Naive thymus-derived CD4-positive, alpha-beta T cell (primary cell): ENCODE results near the gene ROCK2. TPM values are rescaled to one million over a fixed set of nuclear protein-coding genes. Genes with fewer than 3 reads are reported as not detected.
A peak's percentile ranks its signal among the peaks of the same experiment; 100 is the strongest.
"Not testable (repeated sequence)": the region's sequence is repeated elsewhere in the genome, so short reads cannot be mapped to it uniquely, and the experiment has no call there.

Experiments
- ATAC-seq: fragments of 150-1000 bp; cut with Tn5 transposase; 2 replicates; pipeline ENCODE4 v1.10.0; 2021; ENCODE audit warnings: mild to moderate bottlenecking, moderate library complexity
- CTCF ChIA-PET: fragments of 350-600 bp; sonication (Branson Sonifier 250); formaldehyde crosslinking; loops from one replicate; lab custom pipeline; 2021; ENCODE audit warnings: antibody characterized with exemption; lab: Charles Lee
- POLR2A ChIA-PET: fragments of 350-600 bp; sonication (Branson Sonifier 250); formaldehyde crosslinking; loops from one replicate; lab custom pipeline; 2021; ENCODE audit warnings: antibody characterized with exemption, inconsistent platforms; lab: Charles Lee
- DNase-seq, 9 donors: peaks; one replicate each; pipeline versions ENCODE4 v3.0.0 to v3.0.0-alpha.2; 2020 to 2022; ENCODE audit warnings: mixed read lengths in 1 of 9
- H3K27ac ChIP-seq: one replicate; pipeline ENCODE4 v1.7.0; 2013; ENCODE audit warnings: mild to moderate bottlenecking, low read depth, low read length, moderate library complexity
- H3K27me3 ChIP-seq, 2 donors: one replicate each; pipeline ENCODE4 v1.7.0; 2013; ENCODE audit warnings: low read length in 2 of 2, mild to moderate bottlenecking in 2 of 2, moderate library complexity in 2 of 2; ENCODE audit not compliant: control insufficient read depth in 2 of 2, insufficient read depth in 2 of 2
- H3K36me3 ChIP-seq, 3 experiments: 1 replicate in 2 of 3; 2 replicates in 1 of 3; pipeline ENCODE4 v1.7.0; 2013; ENCODE audit warnings: low read length in 3 of 3, mild to moderate bottlenecking in 3 of 3, moderate library complexity in 1 of 3; ENCODE audit not compliant: insufficient read depth in 3 of 3, control insufficient read depth in 2 of 3
- H3K4me1 ChIP-seq, 2 donors: one replicate each; pipeline ENCODE4 v1.7.0; 2013; ENCODE audit warnings: low read length in 2 of 2, mild to moderate bottlenecking in 2 of 2, moderate library complexity in 1 of 2; ENCODE audit not compliant: control insufficient read depth in 2 of 2, insufficient read depth in 2 of 2
- H3K4me3 ChIP-seq: 2 replicates; pipeline ENCODE4 v1.7.0; 2013; ENCODE audit warnings: mild to moderate bottlenecking, low read length
- H3K9me3 ChIP-seq, 3 experiments: 1 replicate in 2 of 3; 2 replicates in 1 of 3; pipeline ENCODE4 v1.7.0; 2013; ENCODE audit warnings: low read length in 3 of 3; ENCODE audit not compliant: control insufficient read depth in 2 of 3
- H3K27ac Mint-ChIP-seq, 9 donors: one replicate each; pipeline ENCODE4 v1.8.0; 2020 to 2022; ENCODE audit warnings: mixed read lengths in 9 of 9, mild to moderate bottlenecking in 8 of 9, moderate library complexity in 5 of 9, inconsistent platforms in 2 of 9
- H3K27me3 Mint-ChIP-seq, 5 donors: one replicate each; pipeline ENCODE4 v1.8.0; 2021 to 2022; ENCODE audit warnings: mixed read lengths in 5 of 5, mild to moderate bottlenecking in 1 of 5
- H3K36me3 Mint-ChIP-seq, 5 donors: one replicate each; pipeline ENCODE4 v1.8.0; 2020 to 2022; ENCODE audit warnings: mixed read lengths in 5 of 5, mild to moderate bottlenecking in 3 of 5, inconsistent platforms in 1 of 5
- H3K4me1 Mint-ChIP-seq, 7 donors: one replicate each; pipeline ENCODE4 v1.8.0; 2020 to 2022; ENCODE audit warnings: mixed read lengths in 7 of 7, mild to moderate bottlenecking in 3 of 7, inconsistent platforms in 1 of 7
- H3K4me3 Mint-ChIP-seq, 10 donors: one replicate each; pipeline ENCODE4 v1.8.0; 2020 to 2022; ENCODE audit warnings: mild to moderate bottlenecking in 10 of 10, mixed read lengths in 10 of 10, moderate library complexity in 6 of 10, inconsistent platforms in 2 of 10
- H3K9me3 Mint-ChIP-seq, 11 donors: one replicate each; pipeline ENCODE4 v1.8.0; 2020 to 2022; ENCODE audit warnings: mixed read lengths in 11 of 11, mild to moderate bottlenecking in 4 of 11, inconsistent platforms in 1 of 11, moderate library complexity in 1 of 11
- intact Hi-C, 2 donors: fragments of 100-400 bp; cut with micrococcal nuclease; formaldehyde crosslinking; loops; one replicate each; pipeline ENCODE4 v1.15.1; 2023
- polyA plus RNA-seq, 2 donors: library from polyadenylated mRNA; unstranded; fragments of 300-500 nt; fragmentation: Illumina TruSeq; gene quantifications; one replicate each; pipeline ENCODE4 v1.2.3, GENCODE V29; 2021
- total RNA-seq, 6 experiments: library from RNA in 5 of 6; stranded (reverse) in 5 of 6; gene quantifications; 1 replicate in 5 of 6; 2 replicates in 1 of 6; pipeline ENCODE4 v1.2.3 and lab custom pipeline; 2021 to 2026

The ROCK2 gene
- total and polyA plus RNA-seq, 7 experiments from 2014 or later: 12.0 to 23.9 (median 18.7) TPM

- Histone ChIP-seq H3K36me3 (no peaks in the 10 kb centered on the region), H3K9me3 (no peaks in the 10 kb centered on the region), H3K27me3 (no peaks in the 10 kb centered on the region), H3K4me1 (no peaks in the 10 kb centered on the region), H3K4me3 (no peak overlapping the region), H3K27ac (no peak overlapping the region)
- peaks cover 0 to 11% (median 5%) of the 10 kb centered on the region in 7 donors for H3K4me1 Mint-ChIP-seq
- H3K36me3 Mint-ChIP-seq: peaks cover 0 to 13% (median 1%) of the 10 kb centered on the region in 5 donors
- ChIA-PET CTCF (interaction anchor here (0.8 to 2.6 kb wide), 2 partner anchors 17 to 102 kb away, joined by 3 to 12 read pairs; a partner anchor contains a TSS), POLR2A (no interaction called here)
- ATAC-seq (no peak), DNase-seq (peak in 1 of 9 donors; percentile 8)
- no peak overlapping the region for H3K27ac Mint-ChIP-seq
- H3K9me3 Mint-ChIP-seq: no peaks in the 10 kb centered on the region
- intact Hi-C loops: loop anchor here (1.0 to 10.0 kb wide), 4 partner anchors 108 to 400 kb away; partner anchors contain the start of gene ROCK2 (in 1 of the 2)
- H3K27me3 Mint-ChIP-seq: no peaks in the 10 kb centered on the region
- H3K4me3 Mint-ChIP-seq: no peak overlapping the region
Measured at GRCh38 chr2:11234309-11234708, 110.1 kb downstream of the ROCK2 start.

DNA sequence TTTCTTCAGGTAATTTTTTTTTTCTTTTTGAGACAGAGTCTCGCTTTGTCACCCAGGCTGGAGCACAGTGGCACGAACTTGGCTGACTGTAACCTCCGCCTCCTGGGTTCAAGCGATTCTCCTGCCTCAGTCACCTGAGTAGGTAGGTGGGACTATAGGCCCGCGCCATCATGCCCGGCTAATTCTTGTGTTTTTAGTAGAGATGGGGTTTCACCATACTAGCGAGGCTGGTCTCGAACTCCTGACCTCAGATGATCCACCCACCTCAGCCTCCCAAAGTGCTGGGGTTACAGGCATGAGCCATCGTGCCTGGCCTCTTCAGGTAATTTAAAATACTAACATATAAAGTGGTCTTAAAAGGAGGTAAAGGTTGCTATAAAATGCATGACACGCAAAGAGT, 113.2 kb downstream of the ROCK2 start:
- H3K27me3 Mint-ChIP-seq, H3K4me1 ChIP-seq, H3K9me3 ChIP-seq, DNase-seq, H3K36me3 ChIP-seq, H3K9me3 Mint-ChIP-seq, H3K27me3 ChIP-seq, H3K27ac Mint-ChIP-seq, ATAC-seq, CTCF ChIA-PET, H3K4me3 Mint-ChIP-seq, H3K4me3 ChIP-seq, H3K27ac ChIP-seq: not testable (repeated sequence)
- Mint-ChIP-seq H3K4me1 (peaks cover 0 to 13% (median 3%) of the 10 kb centered on the region in 7 donors), H3K36me3 (peaks cover 0 to 11% (median 5%) of the 10 kb centered on the region in 5 donors)
- POLR2A ChIA-PET: interaction anchor here (0.7 kb wide), 1 partner anchor 569 kb away, joined by 4 read pairs; no protein-coding TSS in a partner anchor
- intact Hi-C loops: loop anchor here in 1 of 2 donors (5.0 to 10.0 kb wide), 2 partner anchors 111 to 396 kb away; partner anchors contain the start of gene ROCK2

GRCh38 chr2:11228692-11229091, 115.7 kb downstream of the ROCK2 start:
- Histone ChIP-seq H3K4me3 (no peak overlapping the region), H3K4me1 (no peaks in the 10 kb centered on the region), H3K27ac (no peak overlapping the region), H3K27me3 (no peaks in the 10 kb centered on the region), H3K36me3 (no peaks in the 10 kb centered on the region), H3K9me3 (no peaks in the 10 kb centered on the region)
- H3K27ac Mint-ChIP-seq: no peak overlapping the region
- intact Hi-C loops: no loop called here
- ATAC-seq (no peak), DNase-seq (no peak)
- H3K9me3 Mint-ChIP-seq: no peaks in the 10 kb centered on the region
- no peak overlapping the region for H3K4me3 Mint-ChIP-seq
- ChIA-PET CTCF (no interaction called here), POLR2A (no interaction called here)
- H3K4me1 Mint-ChIP-seq: peaks cover 0 to 17% (median 3%) of the 10 kb centered on the region in 7 donors
- H3K27me3 Mint-ChIP-seq: no peaks in the 10 kb centered on the region
- peaks cover 0 to 23% (median 11%) of the 10 kb centered on the region in 5 donors for H3K36me3 Mint-ChIP-seq

- no peak for DNase-seq
- H3K27ac Mint-ChIP-seq: no peak overlapping the region
- peaks cover 0 to 17% (median 3%) of the 10 kb centered on the region in 7 donors for H3K4me1 Mint-ChIP-seq
- H3K9me3 Mint-ChIP-seq: no peaks in the 10 kb centered on the region
- Histone ChIP-seq H3K9me3 (no peaks in the 10 kb centered on the region), H3K27me3 (no peaks in the 10 kb centered on the region), H3K27ac (no peak overlapping the region), H3K4me3 (no peak overlapping the region), H3K36me3 (no peaks in the 10 kb centered on the region), H3K4me1 (no peaks in the 10 kb centered on the region)
- POLR2A ChIA-PET: interaction anchor here (0.6 kb wide), 1 partner anchor 184 kb away, joined by 4 read pairs; no protein-coding TSS in a partner anchor
- CTCF ChIA-PET: no interaction called here
- intact Hi-C loops: no loop called here
- H3K4me3 Mint-ChIP-seq: no peak overlapping the region
- ATAC-seq: no peak
- H3K27me3 Mint-ChIP-seq: no peaks in the 10 kb centered on the region
- peaks cover 0 to 30% (median 13%) of the 10 kb centered on the region in 5 donors for H3K36me3 Mint-ChIP-seq
Measured at GRCh38 chr2:11227595-11227994, 116.8 kb downstream of the ROCK2 start.

DNA sequence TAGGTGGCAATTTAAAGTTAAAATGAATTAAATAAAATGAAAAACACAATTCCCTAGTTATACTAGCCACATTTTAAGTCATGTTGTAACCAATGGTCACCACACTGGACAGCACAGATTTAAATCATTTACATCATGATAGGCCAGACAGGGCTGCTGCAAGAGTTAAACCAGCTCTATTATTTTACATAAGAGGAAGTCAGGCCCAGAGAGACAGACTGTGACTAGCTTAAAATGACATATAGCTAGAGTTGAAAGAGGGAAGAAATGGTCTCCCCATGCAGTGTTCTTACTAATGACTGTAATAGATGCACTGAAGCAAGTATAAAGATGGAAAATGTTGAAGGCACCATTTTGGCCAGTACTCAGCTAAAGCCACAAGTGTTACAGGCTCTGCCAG, 119.5 kb downstream of the ROCK2 start:
- no peaks in the 10 kb centered on the region for H3K36me3 ChIP-seq
- no peak overlapping the region for H3K27ac ChIP-seq
- no peaks in the 10 kb centered on the region for H3K4me1 ChIP-seq
- Mint-ChIP-seq H3K27me3 (no peaks in the 10 kb centered on the region), H3K4me1 (peaks cover 0 to 12% (median under 1%) of the 10 kb centered on the region in 7 donors), H3K36me3 (peaks cover 0 to 40% (median 20%) of the 10 kb centered on the region in 5 donors), H3K27ac (no peak overlapping the region), H3K9me3 (no peaks in the 10 kb centered on the region), H3K4me3 (no peak overlapping the region)
- ATAC-seq (peak; percentile 44), DNase-seq (no peak)
- ChIA-PET POLR2A (no interaction called here), CTCF (no interaction called here)
- H3K9me3 ChIP-seq: no peaks in the 10 kb centered on the region
- no peaks in the 10 kb centered on the region for H3K27me3 ChIP-seq
- intact Hi-C loops: no loop called here
- H3K4me3 ChIP-seq: no peak overlapping the region

DNA sequence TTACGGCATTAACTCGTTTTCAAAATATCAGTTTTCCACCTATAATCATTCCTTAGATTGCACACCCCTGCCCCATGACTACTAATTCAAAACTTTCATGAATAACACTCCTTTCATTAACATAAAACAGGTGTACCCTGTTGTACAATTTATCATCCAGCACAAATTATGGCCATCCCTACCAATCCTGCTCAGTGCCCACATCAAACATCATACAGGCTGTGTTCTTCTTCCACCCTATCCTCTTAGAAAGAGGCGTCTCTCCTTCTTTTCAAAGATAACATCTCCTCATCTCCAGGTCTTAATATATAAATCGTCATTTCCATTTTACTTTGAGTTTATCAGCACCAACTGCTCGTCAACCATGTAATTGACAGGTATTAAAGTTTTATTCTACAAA, 121.6 kb downstream of the ROCK2 start:
- peaks cover 0 to 52% (median 26%) of the 10 kb centered on the region in 5 donors for H3K36me3 Mint-ChIP-seq
- H3K36me3 ChIP-seq: peaks cover 0 to 6% (median 0%) of the 10 kb centered on the region in 3 experiments
- no peaks in the 10 kb centered on the region for H3K9me3 Mint-ChIP-seq
- no peaks in the 10 kb centered on the region for H3K27me3 ChIP-seq
- no peaks in the 10 kb centered on the region for H3K27me3 Mint-ChIP-seq
- ChIA-PET CTCF (no interaction called here), POLR2A (no interaction called here)
- H3K9me3 ChIP-seq: no peaks in the 10 kb centered on the region
- DNase-seq: no peak
- no peak overlapping the region for H3K27ac Mint-ChIP-seq
- ATAC-seq: no peak
- H3K4me1 Mint-ChIP-seq: peaks cover 0 to 8% (median 0%) of the 10 kb centered on the region in 7 donors
- H3K4me1 ChIP-seq: no peaks in the 10 kb centered on the region
- intact Hi-C loops: no loop called here
- no peak overlapping the region for H3K27ac ChIP-seq
- H3K4me3 Mint-ChIP-seq: no peak overlapping the region
- H3K4me3 ChIP-seq: no peak overlapping the region

DNA sequence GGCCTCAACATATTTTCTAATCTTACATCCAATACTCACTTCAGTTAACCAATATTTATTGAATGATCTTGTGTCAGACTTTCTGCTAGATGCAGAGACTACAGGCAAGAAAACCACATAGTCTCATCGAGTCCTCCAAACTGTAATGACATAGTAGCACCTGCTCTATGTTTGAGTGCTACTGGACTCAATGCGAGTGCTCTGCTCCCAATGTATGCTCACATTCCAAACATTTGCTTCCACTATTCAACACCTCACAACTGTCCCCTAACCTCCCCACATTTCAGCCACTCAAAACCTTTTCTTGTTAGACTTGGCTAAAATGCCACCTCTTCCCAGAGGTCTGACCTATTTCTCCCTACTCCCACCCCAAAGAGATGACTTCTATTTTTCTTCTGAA, 124.0 kb downstream of the ROCK2 start:
- Mint-ChIP-seq H3K27me3 (no peaks in the 10 kb centered on the region), H3K4me3 (no peak overlapping the region), H3K27ac (no peak overlapping the region), H3K9me3 (no peaks in the 10 kb centered on the region), H3K36me3 (peaks cover 0 to 56% (median 30%) of the 10 kb centered on the region in 5 donors), H3K4me1 (peaks cover 0 to 3% (median 0%) of the 10 kb centered on the region in 7 donors)
- CTCF ChIA-PET: no interaction called here
- POLR2A ChIA-PET: no interaction called here
- Histone ChIP-seq H3K4me3 (no peak overlapping the region), H3K9me3 (no peaks in the 10 kb centered on the region), H3K4me1 (no peaks in the 10 kb centered on the region), H3K27ac (no peak overlapping the region), H3K36me3 (peaks cover 0 to 10% (median 0%) of the 10 kb centered on the region in 3 experiments), H3K27me3 (no peaks in the 10 kb centered on the region)
- ATAC-seq: no peak
- intact Hi-C loops: no loop called here
- DNase-seq: no peak
